Motor neuron (in vitro differentiated cells): ENCODE measurements around the gene MANEAL. TPM values are rescaled to one million over a fixed set of nuclear protein-coding genes. Genes with fewer than 3 reads are reported as not detected.

Source experiments
- ATAC-seq, 8 experiments: fragments of 200-7000 bp; cut with Tn5 transposase; replicated peaks in 6 of 8; 2 replicates each; pipeline ENCODE4 v1.8.0; 2021; ENCODE audit warnings: mild to moderate bottlenecking in 8 of 8, moderate library complexity in 8 of 8
- H3K27ac ChIP-seq, 2 donors: fragments of 250-450 bp; sonication (Bioruptor Pico); 2 replicates each; pipeline ENCODE4 v1.9.0; 2021; ENCODE audit warnings: antibody characterized with exemption in 2 of 2, mild to moderate bottlenecking in 2 of 2, moderate library complexity in 1 of 2
- H3K4me1 ChIP-seq, 2 donors: fragments of 250-450 bp; sonication (Bioruptor Pico); replicated peaks in 1 of 2; 2 replicates each; pipeline ENCODE4 v1.6.1; 2021; ENCODE audit warnings: antibody characterized with exemption in 2 of 2, mild to moderate bottlenecking in 2 of 2, moderate library complexity in 1 of 2
- H3K4me3 ChIP-seq, 5 donors: fragments of 250-450 bp; sonication (Bioruptor Pico); 2 replicates each; pipeline ENCODE4 v1.9.0; 2021; ENCODE audit warnings: antibody characterized with exemption in 5 of 5, mild to moderate bottlenecking in 5 of 5, moderate library complexity in 4 of 5
- WGBS, 10 experiments: fragments of 450-650 bp; shearing (Covaris generic); methylation state at CpG; one replicate each; pipeline ENCODE4 v1.0.0; 2022; 5-methylcytosine and 5-hydroxymethylcytosine counted together
- in situ Hi-C, 9 experiments: fragments of 400-800 bp; cut with MboI; loops; one replicate each; pipeline ENCODE4 v1.15.0; 2021; ENCODE audit warnings: low sequenced_read_pairs in 9 of 9, low pct_unique_long_range_greater_than_20kb in 2 of 9; ENCODE audit not compliant: unreplicated experiment in 9 of 9
- total RNA-seq, 8 experiments: library from RNA; unstranded; fragments of 300-600 nt; gene quantifications; 2 replicates each; pipeline versions ENCODE4 v1.2.3 to v1.2.4, GENCODE V29; 2022

MANEAL gene
- total RNA-seq, 8 experiments from 2014 or later, result 2.3 to 49.7 (median 30.3) TPM

DNA sequence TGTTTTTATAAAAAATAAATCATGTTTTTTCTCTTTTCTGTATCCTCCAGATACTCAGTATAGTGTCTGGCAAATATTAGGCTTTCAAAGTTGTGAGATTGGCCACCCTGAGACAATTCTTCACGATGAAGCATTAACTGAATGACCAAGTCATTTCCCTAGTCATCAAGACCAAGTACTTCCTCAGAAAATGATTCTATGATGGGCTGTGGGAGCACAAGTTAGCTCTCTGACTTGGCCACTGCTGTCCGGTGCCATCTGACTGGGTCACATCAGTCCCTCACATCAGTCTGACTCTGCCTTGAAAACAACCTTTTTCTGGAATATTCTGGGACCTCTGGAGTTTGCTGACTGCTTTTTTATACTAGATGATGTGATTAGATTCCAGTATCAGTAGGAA lies 27.8 kb downstream of the MANEAL start:
- in situ Hi-C loops, result no loop called here
- H3K4me3 ChIP-seq, result no peak overlapping the region
- H3K4me1 ChIP-seq, result no peaks in the 10 kb centered on the region
- H3K27ac ChIP-seq, result no peak overlapping the region
- 67 to 100% (median 100%) methylated on average over 1 to 2 of the region's 2 CpGs; no CpG with 5 or more reads in 2 of the 10 experiments for WGBS, 10 experiments
- ATAC-seq, result no peak

DNA sequence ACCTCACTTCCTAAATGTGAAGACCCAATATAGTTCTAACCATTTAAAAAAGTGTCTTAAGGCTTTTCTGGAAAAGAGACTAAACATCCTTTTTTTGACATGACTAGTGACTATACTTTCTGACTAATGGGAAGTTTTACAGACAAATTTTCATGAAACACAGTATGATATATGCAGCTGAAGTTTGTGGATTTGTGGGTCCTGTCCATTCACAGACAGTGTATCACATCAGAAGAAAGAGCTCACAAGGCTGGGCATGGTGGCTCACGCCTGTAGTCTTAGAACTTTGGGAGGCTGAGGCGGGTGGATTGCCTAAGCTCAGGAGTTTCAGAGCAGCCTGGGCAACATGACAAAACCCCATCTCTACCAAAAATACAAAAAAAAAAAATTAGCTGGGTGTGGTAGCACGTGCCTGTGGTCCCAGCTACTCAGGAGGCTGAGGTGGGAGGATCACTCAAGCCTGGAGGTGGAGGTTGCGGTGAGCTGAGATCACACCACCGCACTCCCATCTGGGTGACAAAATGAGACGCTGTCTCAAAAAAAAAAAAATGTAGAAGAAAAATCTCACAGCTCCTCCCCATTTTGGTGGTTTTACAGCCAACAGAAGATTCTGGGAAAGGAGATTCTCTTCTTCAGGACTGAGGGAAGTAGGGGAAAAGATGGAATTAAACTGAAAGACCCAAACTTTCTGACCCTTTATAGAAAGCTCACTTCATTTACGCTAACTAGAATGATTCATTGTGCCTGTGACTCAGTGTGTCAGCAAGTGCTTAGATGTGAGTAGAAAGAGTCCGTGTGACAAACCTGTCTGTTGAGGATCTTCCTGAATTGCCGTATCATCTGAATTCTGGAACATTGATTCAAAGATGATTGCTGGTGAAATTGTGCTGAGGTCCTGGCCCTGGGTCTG lies 29.5 kb downstream of the MANEAL start:
- WGBS, 10 experiments, result 84 to 100% (median 92%) methylated on average over 1 to 9 of the region's 9 CpGs; no CpG with 5 or more reads in 2 of the 10 experiments
- in situ Hi-C loops, result no loop called here
- no peak overlapping the region for H3K27ac ChIP-seq
- no peak overlapping the region for H3K4me3 ChIP-seq
- no peaks in the 10 kb centered on the region for H3K4me1 ChIP-seq
- ATAC-seq, result no peak

DNA sequence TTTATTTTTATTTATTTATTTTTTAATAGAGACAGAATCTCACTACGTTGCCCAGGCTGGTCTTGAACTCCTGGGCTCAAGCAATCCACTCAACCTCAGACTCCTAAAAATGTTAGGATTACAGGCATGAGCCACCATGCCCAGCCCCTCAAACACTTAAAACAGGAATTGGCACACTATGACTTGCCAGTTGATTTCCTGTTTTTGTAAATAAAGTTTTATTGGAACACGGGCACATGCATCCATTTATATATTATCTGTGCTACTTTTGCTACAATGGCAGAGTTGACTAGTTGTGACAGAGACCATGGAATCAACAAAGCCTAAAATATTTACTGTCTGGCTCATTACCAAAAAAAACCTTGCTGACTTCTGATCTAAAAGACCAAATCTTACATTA lies 30.4 kb downstream of the MANEAL start:
- Histone ChIP-seq H3K4me1 (no peaks in the 10 kb centered on the region), H3K27ac (no peak overlapping the region), H3K4me3 (no peak overlapping the region)
- 20 to 100% (median 95%) methylated on average over 1 to 2 of the region's 2 CpGs; no CpG with 5 or more reads in 3 of the 10 experiments for WGBS, 10 experiments
- in situ Hi-C loops, result no loop called here
- ATAC-seq, result no peak

DNA sequence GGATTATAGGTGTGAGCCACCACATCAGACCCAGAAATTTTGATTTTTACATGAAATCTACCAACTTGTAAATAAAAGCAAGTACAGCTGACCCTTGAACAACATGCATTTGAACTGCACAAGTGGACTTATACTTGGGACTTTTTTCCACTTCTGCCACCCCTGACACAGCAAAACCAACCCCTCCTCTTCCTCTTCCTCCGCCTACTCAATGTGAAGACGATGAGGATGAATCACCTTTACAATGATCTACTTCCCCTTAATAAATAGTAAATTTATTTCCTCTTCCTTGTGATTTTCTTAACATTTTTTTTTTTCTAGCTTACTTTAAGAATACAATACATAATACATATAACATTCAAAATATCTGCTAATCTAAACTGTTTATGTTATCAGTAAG lies 31.9 kb downstream of the MANEAL start:
- in situ Hi-C loops, result no loop called here
- no peak for ATAC-seq
- H3K4me3 ChIP-seq, result no peak overlapping the region
- H3K4me1 ChIP-seq, result peaks cover 0 to 12% of the 10 kb centered on the region in 2 donors
- WGBS, 10 experiments, result 82 to 95% (median 92%) methylated on average over 2 of the region's 2 CpGs; no CpG with 5 or more reads in 3 of the 10 experiments
- no peak overlapping the region for H3K27ac ChIP-seq

DNA sequence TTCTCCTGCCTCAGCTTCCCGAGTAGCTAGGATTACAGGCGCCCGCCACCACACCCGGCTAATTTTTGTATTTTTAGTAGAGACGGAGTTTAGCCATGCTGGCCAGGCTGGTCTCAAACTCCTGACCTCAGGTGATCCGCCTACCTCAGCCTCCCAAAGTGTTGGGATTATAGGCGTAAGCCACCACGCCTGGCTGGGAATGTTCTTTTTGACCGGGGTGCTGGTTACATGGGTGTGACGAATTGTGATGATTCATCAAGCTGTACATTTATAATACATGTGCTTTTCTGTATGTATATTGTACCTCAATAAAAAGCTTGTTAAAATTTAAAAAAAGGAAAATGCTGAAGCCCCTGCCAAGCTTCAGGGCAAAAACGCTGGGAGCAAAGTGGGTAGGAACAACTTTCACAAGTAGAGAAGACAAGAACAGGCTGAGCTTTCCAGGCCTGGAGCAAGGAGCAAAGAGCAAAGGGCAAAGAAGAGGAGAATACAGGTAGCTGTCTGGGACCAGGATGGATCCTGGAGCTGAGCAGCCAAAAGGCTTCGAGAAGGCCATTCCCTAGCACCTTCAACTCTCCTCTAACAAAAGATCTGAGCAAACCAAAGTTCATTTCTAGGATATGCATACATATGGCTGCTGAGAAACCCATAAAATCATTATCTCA lies 34.9 kb downstream of the MANEAL start:
- 30 to 96% (median 89%) methylated on average over 2 to 12 of the region's 12 CpGs for WGBS, 10 experiments
- H3K4me3 ChIP-seq, result no peak overlapping the region
- ATAC-seq, result peak in 2 of 8 experiments; percentile 26 to 61

DNA sequence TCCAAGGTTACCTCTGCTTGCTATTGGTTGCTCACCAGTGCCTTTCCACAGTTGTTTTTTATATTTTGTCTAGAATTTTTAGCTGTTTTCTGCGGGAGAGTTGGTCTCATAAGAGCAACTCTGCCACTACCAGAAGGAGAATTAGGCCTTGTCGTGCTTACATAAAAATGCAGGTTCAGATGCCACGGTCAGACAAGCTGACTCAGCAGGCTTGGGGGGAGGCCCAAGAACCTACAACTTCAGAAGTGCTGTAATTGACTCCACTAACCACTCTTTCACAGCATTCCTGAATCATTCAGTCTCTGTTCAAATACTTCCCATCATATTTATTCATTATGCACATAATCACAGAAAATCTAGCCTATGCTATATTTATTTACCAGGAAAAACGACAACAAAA lies 37.5 kb downstream of the MANEAL start:
- no peak overlapping the region for H3K4me3 ChIP-seq
- ATAC-seq, result no peak
- peaks cover 0 to 26% of the 10 kb centered on the region in 2 donors for H3K4me1 ChIP-seq
- in situ Hi-C loops, result no loop called here
- H3K27ac ChIP-seq, result no peak overlapping the region
- 75 to 100% (median 87%) methylated on average over 1 to 4 of the region's 4 CpGs for WGBS, 10 experiments

More for the DNA sequence above, 34.9 kb downstream of the MANEAL start:
- no peak overlapping the region for H3K27ac ChIP-seq
- in situ Hi-C loops, result no loop called here
- peaks cover 0 to 26% of the 10 kb centered on the region in 2 donors for H3K4me1 ChIP-seq

DNA sequence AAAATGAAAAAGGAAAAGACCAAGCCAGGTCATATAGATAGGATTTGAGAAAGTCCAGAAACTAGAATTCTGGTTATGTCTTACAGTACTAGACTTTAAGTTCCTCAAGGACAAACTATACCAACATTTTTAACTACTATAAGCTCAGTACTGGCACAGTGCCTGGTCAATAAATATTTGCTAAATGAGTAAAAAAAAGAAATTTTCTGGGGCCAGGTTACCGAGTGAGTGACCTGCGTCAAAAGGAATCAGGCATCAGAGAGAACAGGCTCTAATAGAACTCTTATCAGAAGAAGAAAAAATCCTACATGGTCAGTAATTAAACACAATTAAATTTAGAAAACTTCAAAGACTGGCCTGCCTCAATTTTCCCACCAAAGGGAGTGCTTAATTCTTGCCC lies 38.2 kb downstream of the MANEAL start:
- Histone ChIP-seq H3K4me3 (no peak overlapping the region), H3K27ac (no peak overlapping the region), H3K4me1 (peaks cover 0 to 26% of the 10 kb centered on the region in 2 donors)
- in situ Hi-C loops, result no loop called here
- no peak for ATAC-seq
- WGBS, 10 experiments, result 90 to 100% (median 98%) methylated on average over 2 of the region's 2 CpGs; no CpG with 5 or more reads in 2 of the 10 experiments

DNA sequence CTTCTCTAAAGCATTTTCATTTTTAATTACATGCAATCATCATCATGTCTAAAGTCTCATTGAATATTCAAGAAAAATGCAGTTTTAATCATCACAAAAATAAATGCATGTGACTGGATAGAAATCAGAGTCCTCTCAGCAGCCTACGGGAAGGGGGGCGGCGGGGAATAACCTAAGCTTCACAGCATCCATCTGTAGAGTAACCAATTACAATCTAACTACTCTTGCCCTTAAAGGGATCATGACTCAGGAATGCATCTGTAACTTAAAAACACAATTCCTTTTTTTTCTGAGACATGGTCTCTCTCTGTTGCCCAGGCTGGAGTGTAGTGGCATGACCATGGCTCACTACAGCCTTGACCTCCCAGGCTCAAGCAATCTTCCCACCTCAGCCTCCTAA lies 43.1 kb downstream of the MANEAL start:
- in situ Hi-C loops, result no loop called here
- WGBS, 10 experiments, result 47 to 100% (median 61%) methylated on average over 1 to 3 of the region's 3 CpGs; no CpG with 5 or more reads in 3 of the 10 experiments

DNA sequence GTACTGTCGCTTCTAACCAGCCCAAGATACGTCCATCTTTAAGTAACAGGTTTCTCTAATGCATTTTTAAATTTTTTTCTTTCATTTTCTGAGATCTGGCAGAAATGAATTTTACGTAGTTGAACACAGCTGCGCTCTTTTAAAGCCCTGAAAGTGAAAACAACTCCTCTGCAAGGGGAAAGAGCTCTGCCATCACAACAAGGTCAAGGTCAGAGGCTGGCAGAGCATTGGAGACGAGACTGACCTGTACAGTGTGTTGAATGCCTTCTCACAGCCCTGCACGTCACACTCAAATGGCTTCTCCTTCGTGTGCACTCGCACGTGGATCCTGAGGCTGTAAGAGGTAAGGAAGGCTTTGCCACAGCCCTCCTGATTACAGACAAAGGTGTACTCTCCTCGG lies 46.0 kb downstream of the MANEAL start:
- Histone ChIP-seq H3K4me1 (no peaks in the 10 kb centered on the region), H3K27ac (no peak overlapping the region), H3K4me3 (no peak overlapping the region)
- ATAC-seq, result no peak
- WGBS, 10 experiments, result 80 to 100% (median 90%) methylated on average over 2 to 10 of the region's 10 CpGs
- in situ Hi-C loops, result no loop called here

More for the DNA sequence above, 43.1 kb downstream of the MANEAL start:
- H3K4me1 ChIP-seq, result peaks cover 0 to under 1% of the 10 kb centered on the region in 2 donors
- no peak overlapping the region for H3K27ac ChIP-seq
- H3K4me3 ChIP-seq, result no peak overlapping the region
- ATAC-seq, result peak in 1 of 8 experiments; percentile 57

DNA sequence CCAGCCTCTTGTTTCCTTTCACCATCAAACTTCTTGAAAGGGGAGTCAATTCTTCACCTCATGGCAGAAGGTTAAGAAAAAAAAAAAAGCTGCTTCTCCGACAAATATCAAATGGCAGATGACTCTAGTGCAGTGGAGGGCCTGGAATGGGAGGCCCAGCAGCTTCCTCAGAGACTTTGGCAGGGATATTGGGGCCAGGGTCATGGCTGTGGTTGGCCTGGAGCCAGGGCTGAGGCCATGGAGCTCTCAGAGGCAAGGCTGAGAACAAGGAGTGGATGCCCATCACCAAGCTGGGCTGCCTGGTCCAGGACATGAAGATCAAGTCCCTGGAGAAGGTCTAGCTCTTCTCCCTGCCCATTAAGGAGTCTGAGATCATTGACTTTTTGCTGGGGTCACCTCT lies 47.1 kb downstream of the MANEAL start:
- in situ Hi-C loops, result no loop called here
- Histone ChIP-seq H3K27ac (no peak overlapping the region), H3K4me1 (no peaks in the 10 kb centered on the region), H3K4me3 (no peak overlapping the region)
- ATAC-seq, result no peak
- WGBS, 10 experiments, result 63 to 100% (median 100%) methylated on average over 1 of the region's 1 CpG; no CpG with 5 or more reads in 3 of the 10 experiments

DNA sequence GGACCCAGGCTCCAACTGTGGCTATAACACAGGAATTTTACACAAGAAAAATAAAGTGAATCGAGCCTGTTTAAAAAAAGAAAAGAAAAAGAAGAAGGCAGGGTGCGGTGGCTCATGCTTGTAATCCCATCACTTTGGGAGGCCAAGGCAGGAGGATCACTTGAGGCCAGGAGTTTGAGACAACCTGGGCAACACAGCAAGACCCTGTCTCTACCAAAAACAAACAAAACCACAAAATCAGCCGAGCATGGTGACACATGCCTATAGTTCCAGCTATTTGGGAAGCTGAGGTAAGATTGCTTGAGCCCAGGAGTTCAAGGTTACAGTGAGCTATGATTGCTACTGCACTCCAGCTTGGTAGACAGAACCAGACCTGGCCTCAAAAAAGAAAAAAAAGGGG lies 48.0 kb downstream of the MANEAL start:
- H3K4me3 ChIP-seq, result no peak overlapping the region
- 77 to 100% (median 100%) methylated on average over 1 to 3 of the region's 3 CpGs for WGBS, 10 experiments
- H3K4me1 ChIP-seq, result no peaks in the 10 kb centered on the region
- H3K27ac ChIP-seq, result no peak overlapping the region
- in situ Hi-C loops, result no loop called here
- ATAC-seq, result no peak

DNA sequence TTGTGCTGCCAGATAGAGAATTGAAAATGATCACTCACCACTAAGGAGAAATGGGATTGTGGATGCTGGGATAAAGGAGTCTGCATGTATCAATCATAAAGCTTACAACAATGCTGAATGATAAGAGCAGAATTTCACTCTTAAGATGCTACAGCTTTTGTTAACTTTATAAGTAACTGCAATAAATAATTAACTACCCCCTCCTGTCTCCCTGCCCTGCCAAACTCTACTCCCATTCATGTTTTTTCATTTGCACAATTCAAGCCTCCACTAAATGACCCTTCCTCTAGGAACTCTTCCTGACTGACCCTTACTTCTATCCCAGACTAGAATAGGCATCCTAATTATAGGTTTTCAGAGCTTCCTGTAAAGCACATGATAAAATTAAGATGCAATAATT lies 50.9 kb downstream of the MANEAL start:
- in situ Hi-C loops, result no loop called here
- Histone ChIP-seq H3K27ac (no peak overlapping the region), H3K4me1 (peaks cover 0 to 2% of the 10 kb centered on the region in 2 donors), H3K4me3 (no peak overlapping the region)
- no peak for ATAC-seq

DNA sequence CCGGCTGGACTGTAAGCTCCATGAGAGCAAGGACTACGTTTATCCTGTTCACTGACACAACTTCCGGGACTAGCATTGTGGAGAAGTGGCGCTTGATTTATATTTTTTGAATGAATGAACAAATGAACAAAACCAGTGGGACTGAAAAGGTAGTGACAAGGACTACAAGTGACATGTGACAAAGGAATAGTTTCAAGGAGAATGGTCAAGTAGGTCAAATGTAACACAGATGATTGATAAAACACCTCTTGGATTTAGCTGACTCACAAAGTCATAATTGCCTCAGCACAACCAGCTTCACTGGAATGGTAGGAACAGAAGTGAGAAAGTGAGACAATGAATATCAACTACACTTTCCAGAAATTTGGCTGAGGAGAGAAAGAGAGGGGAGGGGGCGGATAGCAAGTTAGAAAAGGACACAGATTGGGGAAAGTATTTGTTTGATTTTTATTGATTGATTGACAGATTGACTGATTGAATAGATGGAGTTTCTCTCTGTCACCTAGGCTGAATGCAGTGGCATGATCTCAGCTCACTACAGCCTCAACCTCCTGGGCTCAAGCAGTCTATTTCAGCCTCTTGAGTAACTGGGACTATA lies 51.5 kb downstream of the MANEAL start:
- H3K27ac ChIP-seq, result no peak overlapping the region
- in situ Hi-C loops, result no loop called here
- H3K4me1 ChIP-seq, result peaks cover 0 to 2% of the 10 kb centered on the region in 2 donors
- H3K4me3 ChIP-seq, result no peak overlapping the region
- 72 to 100% (median 87%) methylated on average over 3 to 5 of the region's 5 CpGs; no CpG with 5 or more reads in 1 of the 10 experiments for WGBS, 10 experiments
- ATAC-seq, result no peak
